OCI-LY7 (cell line): Measurements from ENCODE around the gene DNM3. TPM values are rescaled to one million over a fixed set of nuclear protein-coding genes. Genes with fewer than 3 reads are reported as not detected.

Source experiments
- BruUV-seq: library from RNA; stranded (reverse); fragments of 400-500 nt; replicated peaks from 2 replicates; lab custom pipeline; 2021; lab: Mats Ljungman, UMichigan
- CTCF ChIA-PET: fragments of 300-600 bp; sonication (Branson Sonifier 250); formaldehyde crosslinking; loops from one replicate; lab custom pipeline; 2022; ENCODE audit warnings: antibody characterized with exemption; ENCODE audit not compliant: unreplicated experiment; lab: Charles Lee
- POLR2A ChIA-PET: fragments of 300-600 bp; sonication (Branson Sonifier 250); formaldehyde crosslinking; loops from one replicate; lab custom pipeline; 2022; ENCODE audit warnings: antibody characterized with exemption; lab: Charles Lee
- DNase-seq: peaks from one replicate; pipeline ENCODE4 v3.0.0-alpha.2; 2015; ENCODE audit warnings: low spot score
- H2AFZ ChIP-seq: fragments of 200-600 bp; sonication (generic), shearing (Covaris generic); 2 replicates; pipeline ENCODE4 v1.6.1; 2014; ENCODE audit warnings: mild to moderate bottlenecking, antibody characterized with exemption, low read length, moderate library complexity
- H3K27ac ChIP-seq: fragments of 200-600 bp; sonication (generic); 2 replicates; pipeline ENCODE4 v1.5.1; 2014; ENCODE audit warnings: mixed run types, low read depth, mild to moderate bottlenecking, moderate library complexity, low read length, inconsistent platforms; ENCODE audit not compliant: poor library complexity, severe bottlenecking
- H3K36me3 ChIP-seq: fragments of 200-600 bp; sonication (generic); 2 replicates; pipeline ENCODE4 v1.6.1; 2014; ENCODE audit warnings: mild to moderate bottlenecking, antibody characterized with exemption, low read length, moderate library complexity, mixed read lengths; ENCODE audit not compliant: insufficient read depth
- H3K4me1 ChIP-seq: fragments of 200-600 bp; sonication (generic); 2 replicates; pipeline ENCODE4 v1.5.1; 2014; ENCODE audit warnings: mild to moderate bottlenecking, low read length; ENCODE audit not compliant: insufficient read depth, poor library complexity, severe bottlenecking
- H3K4me2 ChIP-seq: fragments of 200-600 bp; sonication (generic); 2 replicates; pipeline ENCODE4 v1.6.1; 2014; ENCODE audit warnings: mild to moderate bottlenecking, low read length
- H3K4me3 ChIP-seq: fragments of 200-600 bp; sonication (generic); 2 replicates; pipeline ENCODE4 v1.5.1; 2014; ENCODE audit warnings: mild to moderate bottlenecking, low read depth, low read length; ENCODE audit not compliant: poor library complexity, severe bottlenecking
- H3K79me2 ChIP-seq: fragments of 200-600 bp; sonication (generic); 2 replicates; pipeline ENCODE4 v1.6.1; 2016; ENCODE audit warnings: low read depth, mild to moderate bottlenecking, low read length, moderate library complexity, mixed read lengths; ENCODE audit not compliant: insufficient read depth
- H3K9me2 ChIP-seq: fragments of 200-600 bp; sonication (generic); 2 replicates; pipeline ENCODE4 v1.6.1; 2016; ENCODE audit warnings: mild to moderate bottlenecking, low read length, mixed read lengths; ENCODE audit not compliant: insufficient read depth
- H3K9me3 ChIP-seq: fragments of 200-600 bp; sonication (generic); 2 replicates; pipeline ENCODE4 v1.6.1; 2014; ENCODE audit warnings: mild to moderate bottlenecking, mixed run types, low read length, mixed read lengths
- H4K20me1 ChIP-seq: fragments of 200-600 bp; sonication (generic); 2 replicates; pipeline ENCODE4 v1.6.1; 2014; ENCODE audit warnings: mild to moderate bottlenecking, antibody characterized with exemption, low read length, moderate library complexity, mixed read lengths; ENCODE audit not compliant: insufficient read depth
- EZH2phosphoT487 ChIP-seq: fragments of 200-600 bp; sonication (generic); IDR thresholded peaks from 2 replicates; pipeline ENCODE4 v1.6.1; 2018; ENCODE audit warnings: low read depth, borderline replicate concordance, mild to moderate bottlenecking, mixed run types, antibody characterized with exemption, low read length, moderate library complexity, mixed read lengths
- intact Hi-C: fragments of 100-400 bp; cut with micrococcal nuclease; formaldehyde crosslinking; loops from one replicate; pipeline ENCODE4 v1.10.0; 2022; ENCODE audit not compliant: unreplicated experiment
- total RNA-seq, 2 experiments: library from RNA; depleted of rRNA in 1 of 2; stranded (reverse); fragments of >200 nt in 1 of 2; shearing (Covaris generic) in 1 of 2; gene quantifications; 2 replicates each; pipeline ENCODE4 v1.2.3, GENCODE V29; 2014 to 2022
- TF ChIP-seq, protein P1 (sequence below): fragments of 200-600 bp; sonication (generic); conservative IDR thresholded peaks from 2 replicates; pipeline ENCODE4 v1.5.1; 2014; ENCODE audit warnings: mild to moderate bottlenecking, antibody characterized with exemption, low read length, moderate library complexity, mixed read lengths

DNM3 gene
- total RNA-seq, 2 experiments from 2014 or later = 0.47 to 0.61 TPM

GRCh38 chr1:172325531-172325930 is 484.2 kb downstream of the DNM3 start:
- Histone ChIP-seq H3K36me3 (no peaks in the 10 kb centered on the region), H2AFZ (no peak overlapping the region), H3K27ac (no peak overlapping the region), H3K4me3 (no peak overlapping the region), H4K20me1 (no peaks in the 10 kb centered on the region), H3K9me2 (no peaks in the 10 kb centered on the region), H3K4me1 (no peaks in the 10 kb centered on the region), H3K4me2 (no peak overlapping the region), H3K9me3 (no peaks in the 10 kb centered on the region), H3K79me2 (no peaks in the 10 kb centered on the region)
- no peak for TF ChIP-seq EZH2phosphoT487
- TF ChIP-seq, protein P1, sequence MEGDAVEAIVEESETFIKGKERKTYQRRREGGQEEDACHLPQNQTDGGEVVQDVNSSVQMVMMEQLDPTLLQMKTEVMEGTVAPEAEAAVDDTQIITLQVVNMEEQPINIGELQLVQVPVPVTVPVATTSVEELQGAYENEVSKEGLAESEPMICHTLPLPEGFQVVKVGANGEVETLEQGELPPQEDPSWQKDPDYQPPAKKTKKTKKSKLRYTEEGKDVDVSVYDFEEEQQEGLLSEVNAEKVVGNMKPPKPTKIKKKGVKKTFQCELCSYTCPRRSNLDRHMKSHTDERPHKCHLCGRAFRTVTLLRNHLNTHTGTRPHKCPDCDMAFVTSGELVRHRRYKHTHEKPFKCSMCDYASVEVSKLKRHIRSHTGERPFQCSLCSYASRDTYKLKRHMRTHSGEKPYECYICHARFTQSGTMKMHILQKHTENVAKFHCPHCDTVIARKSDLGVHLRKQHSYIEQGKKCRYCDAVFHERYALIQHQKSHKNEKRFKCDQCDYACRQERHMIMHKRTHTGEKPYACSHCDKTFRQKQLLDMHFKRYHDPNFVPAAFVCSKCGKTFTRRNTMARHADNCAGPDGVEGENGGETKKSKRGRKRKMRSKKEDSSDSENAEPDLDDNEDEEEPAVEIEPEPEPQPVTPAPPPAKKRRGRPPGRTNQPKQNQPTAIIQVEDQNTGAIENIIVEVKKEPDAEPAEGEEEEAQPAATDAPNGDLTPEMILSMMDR = no peak
- POLR2A ChIA-PET = no interaction called here
- BruUV-seq = no TSS peak
- intact Hi-C loops = no loop called here
- no peak for DNase-seq
- CTCF ChIA-PET = no interaction called here

- TF ChIP-seq, protein P1 = no peak
- TF ChIP-seq EZH2phosphoT487 = no peak
- no peaks in the 10 kb centered on the region for H3K79me2 ChIP-seq
- H3K27ac ChIP-seq = no peak overlapping the region
- H4K20me1 ChIP-seq = no peaks in the 10 kb centered on the region
- no peaks in the 10 kb centered on the region for H3K4me1 ChIP-seq
- H3K4me2 ChIP-seq = no peak overlapping the region
- no peaks in the 10 kb centered on the region for H3K36me3 ChIP-seq
- BruUV-seq = no TSS peak
- DNase-seq = no peak
- intact Hi-C loops = no loop called here
- CTCF ChIA-PET = no interaction called here
- no peaks in the 10 kb centered on the region for H3K9me2 ChIP-seq
- POLR2A ChIA-PET = no interaction called here
- H3K4me3 ChIP-seq = no peak overlapping the region
- H3K9me3 ChIP-seq = no peaks in the 10 kb centered on the region
- no peak overlapping the region for H2AFZ ChIP-seq
Measured at GRCh38 chr1:172326136-172326535, 484.8 kb downstream of the DNM3 start.

- Histone ChIP-seq H3K4me1 (peaks cover 12% of the 10 kb centered on the region), H4K20me1 (no peaks in the 10 kb centered on the region), H3K27ac (no peak overlapping the region), H3K4me2 (no peak overlapping the region), H3K79me2 (no peaks in the 10 kb centered on the region), H3K9me2 (no peaks in the 10 kb centered on the region), H3K4me3 (no peak overlapping the region), H3K9me3 (no peaks in the 10 kb centered on the region), H2AFZ (no peak overlapping the region), H3K36me3 (no peaks in the 10 kb centered on the region)
- intact Hi-C loops = no loop called here
- no peak for DNase-seq
- no TSS peak for BruUV-seq
- ChIA-PET CTCF (no interaction called here), POLR2A (no interaction called here)
- TF ChIP-seq EZH2phosphoT487 = no peak
- TF ChIP-seq, protein P1 = no peak
Measured at GRCh38 chr1:172328266-172328665, 487.0 kb downstream of the DNM3 start.
